HG03571 (cell line): ENCODE measurements around the gene SOX6.

Experiments
- ATAC-seq: cut with Tn5 transposase; IDR thresholded peaks from one replicate; pipeline ENCODE4 v1.9.1; 2021; ENCODE audit not compliant: unreplicated experiment

The SOX6 gene

GRCh38 chr11:16011396-16011795 lies 344.9 kb downstream of the SOX6 start:
- ATAC-seq: no peak

DNA sequence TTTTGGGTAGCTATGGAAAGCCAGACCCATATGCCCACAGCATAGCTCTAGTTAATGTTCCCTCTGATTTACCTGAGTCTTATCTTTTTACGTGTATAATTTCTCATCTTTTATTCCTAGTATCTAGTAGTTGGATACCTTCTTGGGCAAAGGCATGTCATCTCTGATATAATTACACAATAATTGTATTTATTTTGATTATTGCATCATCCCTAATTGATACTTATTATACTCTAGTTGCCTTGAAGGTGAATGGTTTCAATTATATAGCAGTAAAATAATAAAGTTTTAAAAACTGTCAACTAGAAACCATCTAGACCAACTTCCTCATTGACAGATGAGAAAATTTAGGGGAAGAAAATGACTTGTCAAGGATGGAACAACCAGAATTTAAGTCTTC lies 347.3 kb downstream of the SOX6 start:
- no peak for ATAC-seq

DNA sequence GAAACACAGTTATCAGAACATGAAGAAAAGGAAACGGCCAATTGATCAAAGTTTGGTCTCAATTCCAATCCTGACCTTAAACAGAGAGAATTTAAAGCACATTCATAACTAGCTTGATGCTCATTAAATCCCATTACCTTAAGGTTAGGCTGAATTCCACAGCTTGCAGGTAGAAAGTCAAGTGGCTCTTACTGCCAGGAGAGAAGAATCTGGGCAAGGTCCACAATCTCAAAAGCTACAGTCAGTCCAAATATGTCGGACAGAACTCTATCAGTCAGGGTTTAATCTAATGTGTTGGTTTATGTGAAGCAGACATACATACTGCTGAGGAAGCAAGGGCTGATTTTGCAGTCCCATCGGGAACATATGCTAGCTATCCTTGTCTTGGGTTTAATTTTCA lies 348.8 kb downstream of the SOX6 start:
- no peak for ATAC-seq

- ATAC-seq: no peak
These were observed 353.4 kb downstream of the SOX6 start for GRCh38 chr11:16002942-16003341.

DNA sequence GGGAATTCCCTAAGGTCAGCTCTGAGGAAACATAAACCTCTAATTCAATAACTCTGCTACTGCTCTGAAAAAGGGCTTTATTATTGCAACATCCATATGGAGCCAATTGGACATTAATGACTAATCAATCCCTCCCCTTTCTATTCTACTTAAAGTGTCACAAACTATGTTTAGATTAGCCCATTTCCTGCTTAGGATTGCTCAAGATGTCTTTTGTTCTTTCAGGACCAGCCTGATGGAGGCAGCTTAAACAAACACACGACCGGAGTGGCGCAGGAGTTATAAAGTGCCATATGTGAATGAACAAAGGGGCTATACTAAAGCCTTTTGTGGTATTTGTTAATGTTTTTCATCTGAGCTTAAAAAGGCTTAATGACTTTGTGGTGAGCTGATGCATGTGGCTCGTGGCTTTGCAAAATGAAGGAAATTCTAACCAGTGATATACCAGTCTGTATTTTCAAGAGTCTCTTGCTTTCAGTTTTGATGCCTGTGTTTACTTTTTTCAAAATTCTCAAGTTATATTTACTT lies 354.4 kb downstream of the SOX6 start:
- ATAC-seq: no peak

DNA sequence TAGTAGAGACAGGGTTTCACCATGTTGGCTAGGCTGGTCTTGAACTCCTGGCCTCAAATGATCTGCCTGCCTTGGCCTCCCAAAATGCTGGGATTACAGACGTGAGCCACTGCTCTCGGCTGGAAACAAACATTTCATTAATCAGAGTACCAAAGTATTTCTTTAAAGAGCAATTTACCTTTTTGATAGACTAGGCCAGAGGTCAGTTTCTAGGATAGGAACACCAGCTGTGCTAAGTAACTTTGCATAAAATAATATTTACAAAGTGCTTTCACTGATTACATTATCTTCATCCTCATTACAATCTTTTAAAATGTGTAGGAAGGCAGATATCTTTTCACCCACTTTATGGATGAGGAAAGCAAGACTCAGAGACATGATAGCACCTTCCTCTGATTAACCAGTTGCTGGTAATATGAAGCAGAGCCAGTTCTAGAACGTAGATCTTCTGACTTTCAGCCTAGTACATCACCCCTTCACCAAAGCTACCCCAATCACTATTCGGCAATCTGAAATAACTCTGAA lies 355.2 kb downstream of the SOX6 start:
- ATAC-seq: no peak

- no peak for ATAC-seq
These were observed 356.3 kb downstream of the SOX6 start for GRCh38 chr11:16000065-16000464.

DNA sequence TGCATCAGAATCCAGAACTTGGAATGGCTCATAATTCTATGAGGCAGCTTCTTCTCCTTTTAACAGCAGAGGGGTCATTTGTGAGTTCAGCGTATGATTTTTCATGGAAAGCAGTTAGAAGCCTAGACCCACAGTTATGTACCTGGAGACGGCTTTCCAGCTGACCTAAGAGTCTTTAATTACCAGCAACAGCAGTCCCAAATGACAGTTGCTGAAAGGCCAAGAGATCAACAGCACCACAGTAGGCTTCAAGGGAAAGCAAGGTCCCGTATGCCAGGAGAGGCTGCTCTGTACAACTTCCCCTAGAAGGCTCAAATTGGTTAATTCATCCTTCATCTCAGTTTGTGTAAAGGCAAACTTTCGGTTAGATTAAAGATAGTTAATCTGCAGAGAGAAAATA lies 363.0 kb downstream of the SOX6 start:
- no peak for ATAC-seq

- no peak for ATAC-seq
These were observed 365.1 kb downstream of the SOX6 start for GRCh38 chr11:15991215-15991614.

GRCh38 chr11:15989685-15990084 lies 366.7 kb downstream of the SOX6 start:
- ATAC-seq: no peak

DNA sequence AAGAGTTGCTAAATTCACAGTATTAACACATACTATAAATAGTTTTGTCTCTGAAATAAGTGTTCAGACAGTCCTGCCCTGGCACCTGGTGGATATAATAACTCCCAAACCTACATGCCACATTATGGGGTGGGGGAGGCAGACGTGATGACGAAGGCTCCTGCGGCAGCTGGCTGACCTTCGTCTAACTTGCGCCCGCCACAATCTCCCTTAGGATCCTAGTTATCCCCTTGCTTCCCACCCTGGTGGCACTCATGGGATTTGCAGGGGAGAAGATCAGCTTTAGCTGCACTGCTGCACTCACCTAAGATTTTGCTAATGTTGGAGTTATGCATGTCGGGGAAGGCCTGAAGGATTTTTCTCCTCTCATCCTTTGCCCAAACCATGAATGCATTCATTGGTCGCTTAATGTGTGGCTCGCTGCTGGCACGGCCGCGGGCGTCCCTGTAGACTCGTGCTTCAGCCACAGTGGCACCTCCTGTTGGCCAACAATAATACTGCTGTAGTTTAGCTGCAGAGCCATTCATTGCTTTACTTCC lies 367.6 kb downstream of the SOX6 start:
- ATAC-seq: no peak

DNA sequence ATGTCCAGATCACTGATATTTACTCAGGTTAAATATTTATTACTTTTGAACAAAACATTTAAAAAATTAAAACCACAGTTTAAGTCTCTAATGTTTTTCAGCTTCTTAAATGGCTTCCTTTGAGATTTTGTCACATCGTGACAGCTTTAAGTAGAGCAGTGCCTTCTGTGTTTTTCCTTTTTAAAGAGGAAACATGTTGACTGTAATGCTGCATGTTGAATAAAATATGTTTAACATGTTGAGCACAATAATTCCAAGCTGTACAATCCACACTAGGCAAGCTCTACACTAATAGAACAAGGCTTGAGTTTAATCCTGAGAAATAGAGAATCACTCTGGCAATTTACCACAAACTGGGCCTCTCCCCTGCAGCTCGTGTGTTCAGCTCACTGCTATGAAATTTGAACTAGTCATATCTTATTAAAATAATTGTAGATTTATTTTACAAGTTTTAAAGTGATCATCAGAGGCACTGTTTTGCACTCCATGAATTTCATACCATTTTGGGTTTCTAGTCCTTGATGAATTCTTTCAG lies 368.3 kb downstream of the SOX6 start:
- no peak for ATAC-seq

DNA sequence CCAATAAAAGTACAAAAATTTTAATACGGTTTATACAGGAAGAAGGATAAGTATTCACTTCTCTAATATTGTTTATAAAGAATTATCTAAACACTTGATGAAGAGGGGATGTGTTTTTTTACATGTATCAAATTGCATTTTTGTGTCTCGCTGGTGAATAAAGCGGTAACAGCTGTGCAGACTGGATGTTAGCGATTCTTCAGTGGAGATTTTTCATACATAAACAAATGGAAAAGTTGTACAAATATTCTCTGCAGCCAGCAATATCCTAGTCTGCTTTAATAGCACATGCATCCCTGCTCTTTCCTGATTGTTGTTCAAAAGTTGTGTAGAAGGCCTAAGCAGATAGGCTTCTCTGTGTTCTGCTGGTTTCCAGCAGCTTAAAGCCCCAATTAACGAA lies 369.3 kb downstream of the SOX6 start:
- no peak for ATAC-seq

DNA sequence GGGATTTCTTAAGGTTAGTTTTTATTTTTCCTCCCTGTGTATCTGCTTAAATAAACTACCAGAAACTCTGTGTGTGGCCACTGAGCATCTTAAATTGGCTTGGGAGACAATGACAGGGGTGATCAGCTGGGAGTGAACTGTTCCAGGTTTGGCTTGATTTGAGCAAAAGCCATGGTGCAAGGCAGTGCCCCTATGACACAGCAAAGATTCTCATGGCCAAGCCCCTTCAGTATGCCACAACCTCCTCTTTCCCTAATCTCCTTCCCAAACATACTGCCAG lies 370.5 kb downstream of the SOX6 start:
- ATAC-seq: no peak

GRCh38 chr11:15985127-15985859 lies 371.1 kb downstream of the SOX6 start:
- ATAC-seq: no peak

DNA sequence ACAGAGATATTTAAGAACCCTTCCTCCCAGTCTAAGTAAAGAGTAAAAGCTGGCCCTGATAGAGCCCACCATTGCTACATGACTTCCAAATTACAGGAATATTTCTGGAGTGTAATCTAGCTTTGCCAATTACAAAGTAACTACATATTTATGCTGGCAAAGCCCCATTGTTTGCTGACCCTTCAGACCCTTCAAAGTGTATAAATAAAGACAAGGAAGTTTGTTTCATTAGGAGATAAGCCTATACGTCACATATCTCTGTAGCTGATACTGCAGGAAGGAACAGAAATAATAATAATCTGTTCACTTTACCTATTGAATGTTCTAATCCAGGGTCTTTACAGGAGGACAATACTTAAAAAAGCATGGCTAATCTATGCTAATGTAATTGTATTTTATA lies 375.1 kb downstream of the SOX6 start:
- ATAC-seq: no peak

DNA sequence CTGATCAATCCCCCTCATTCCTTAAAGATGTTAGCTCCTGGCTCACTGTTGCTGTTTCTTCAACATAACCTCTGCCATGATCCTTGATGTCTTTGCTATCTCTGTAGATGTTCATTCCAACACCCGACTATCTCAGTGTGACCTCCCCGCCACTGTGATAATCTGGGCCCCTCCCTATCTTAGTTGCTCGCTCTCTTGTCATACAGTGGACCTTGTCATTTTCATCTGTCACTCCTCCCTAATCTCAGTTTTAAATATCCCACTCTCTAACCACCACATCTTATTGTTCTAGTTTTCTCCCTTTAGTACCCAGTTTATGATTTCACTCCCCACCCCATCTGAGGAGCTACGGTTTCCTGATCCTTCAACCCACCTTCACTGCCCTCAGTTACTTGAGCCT lies 379.2 kb downstream of the SOX6 start:
- ATAC-seq: no peak

GRCh38 chr11:15976433-15977045 lies 379.8 kb downstream of the SOX6 start:
- no peak for ATAC-seq

GRCh38 chr11:15975742-15976141 lies 380.6 kb downstream of the SOX6 start:
- ATAC-seq: no peak

DNA sequence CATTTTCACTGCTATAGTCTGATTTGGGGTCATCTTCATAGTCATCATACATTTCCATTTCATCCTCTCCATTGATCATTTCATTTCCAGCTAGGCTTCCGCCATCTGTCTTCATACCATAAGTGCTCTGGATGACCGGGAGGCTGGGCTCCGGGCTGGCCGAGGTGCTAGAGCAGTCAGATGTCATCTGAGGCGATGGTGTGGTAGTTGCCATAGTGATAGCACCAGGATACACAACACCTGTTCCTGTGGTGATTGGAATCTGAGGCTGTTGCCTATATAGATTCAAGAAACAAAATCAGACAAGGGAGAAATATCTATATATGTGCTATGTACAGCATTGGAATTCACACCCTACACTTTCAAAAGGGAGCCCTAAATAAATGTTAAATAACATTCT lies 383.5 kb downstream of the SOX6 start:
- no peak for ATAC-seq

GRCh38 chr11:15971215-15971546 lies 385.2 kb downstream of the SOX6 start:
- ATAC-seq: no peak

DNA sequence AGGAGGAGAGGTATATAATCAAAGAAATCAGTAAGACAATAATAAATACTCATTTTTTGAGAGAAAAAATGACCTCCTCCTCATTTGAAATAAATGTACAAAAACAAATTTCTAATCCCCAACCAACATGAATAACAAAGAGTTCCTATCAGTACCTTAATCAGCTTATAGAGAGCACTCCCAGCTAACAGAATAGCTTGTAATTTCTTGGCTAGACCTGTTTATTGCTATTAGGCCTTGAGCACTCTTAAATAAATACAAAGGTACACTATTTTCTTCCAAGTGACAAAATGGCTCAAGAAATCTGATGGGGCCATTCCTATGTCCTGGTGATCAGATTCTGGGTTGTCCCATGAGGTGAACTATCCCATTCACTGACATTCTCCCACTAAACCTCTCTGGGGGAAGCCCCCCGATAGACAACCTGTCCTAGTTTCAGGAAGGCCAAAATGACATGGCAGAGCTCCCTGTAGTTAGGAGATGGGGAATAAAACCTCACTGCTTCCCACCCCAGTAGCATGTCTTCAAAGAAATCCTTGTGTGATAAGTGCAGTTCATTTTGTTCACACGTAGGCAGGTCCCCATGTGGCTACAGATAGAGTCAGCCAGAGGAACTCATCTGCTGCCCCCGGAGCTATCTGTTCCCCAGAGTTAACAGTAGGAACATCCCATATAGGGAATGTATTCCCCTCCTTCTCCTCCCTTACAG lies 385.7 kb downstream of the SOX6 start:
- no peak for ATAC-seq
